ENCODE results near the gene LILRB5. TPM values are rescaled to one million over a fixed set of nuclear protein-coding genes. Genes with fewer than 3 reads are reported as not detected.

Gene LILRB5
- total RNA-seq, 1 donor: not detected

GRCh38 chr19:54255105-54255775 lies 1.8 kb downstream of the LILRB5 start:
- H3K4me3 ChIP-seq (ENCODE audit: low read depth, low read length): no peak overlapping the region
- TF ChIP-seq, protein P1, sequence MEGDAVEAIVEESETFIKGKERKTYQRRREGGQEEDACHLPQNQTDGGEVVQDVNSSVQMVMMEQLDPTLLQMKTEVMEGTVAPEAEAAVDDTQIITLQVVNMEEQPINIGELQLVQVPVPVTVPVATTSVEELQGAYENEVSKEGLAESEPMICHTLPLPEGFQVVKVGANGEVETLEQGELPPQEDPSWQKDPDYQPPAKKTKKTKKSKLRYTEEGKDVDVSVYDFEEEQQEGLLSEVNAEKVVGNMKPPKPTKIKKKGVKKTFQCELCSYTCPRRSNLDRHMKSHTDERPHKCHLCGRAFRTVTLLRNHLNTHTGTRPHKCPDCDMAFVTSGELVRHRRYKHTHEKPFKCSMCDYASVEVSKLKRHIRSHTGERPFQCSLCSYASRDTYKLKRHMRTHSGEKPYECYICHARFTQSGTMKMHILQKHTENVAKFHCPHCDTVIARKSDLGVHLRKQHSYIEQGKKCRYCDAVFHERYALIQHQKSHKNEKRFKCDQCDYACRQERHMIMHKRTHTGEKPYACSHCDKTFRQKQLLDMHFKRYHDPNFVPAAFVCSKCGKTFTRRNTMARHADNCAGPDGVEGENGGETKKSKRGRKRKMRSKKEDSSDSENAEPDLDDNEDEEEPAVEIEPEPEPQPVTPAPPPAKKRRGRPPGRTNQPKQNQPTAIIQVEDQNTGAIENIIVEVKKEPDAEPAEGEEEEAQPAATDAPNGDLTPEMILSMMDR (IDR thresholded peaks at IDR 0.05; ENCODE audit: insufficient read depth, low read depth, low read length): no peak
- DNase-seq (ENCODE audit: low read depth): no peak

DNA sequence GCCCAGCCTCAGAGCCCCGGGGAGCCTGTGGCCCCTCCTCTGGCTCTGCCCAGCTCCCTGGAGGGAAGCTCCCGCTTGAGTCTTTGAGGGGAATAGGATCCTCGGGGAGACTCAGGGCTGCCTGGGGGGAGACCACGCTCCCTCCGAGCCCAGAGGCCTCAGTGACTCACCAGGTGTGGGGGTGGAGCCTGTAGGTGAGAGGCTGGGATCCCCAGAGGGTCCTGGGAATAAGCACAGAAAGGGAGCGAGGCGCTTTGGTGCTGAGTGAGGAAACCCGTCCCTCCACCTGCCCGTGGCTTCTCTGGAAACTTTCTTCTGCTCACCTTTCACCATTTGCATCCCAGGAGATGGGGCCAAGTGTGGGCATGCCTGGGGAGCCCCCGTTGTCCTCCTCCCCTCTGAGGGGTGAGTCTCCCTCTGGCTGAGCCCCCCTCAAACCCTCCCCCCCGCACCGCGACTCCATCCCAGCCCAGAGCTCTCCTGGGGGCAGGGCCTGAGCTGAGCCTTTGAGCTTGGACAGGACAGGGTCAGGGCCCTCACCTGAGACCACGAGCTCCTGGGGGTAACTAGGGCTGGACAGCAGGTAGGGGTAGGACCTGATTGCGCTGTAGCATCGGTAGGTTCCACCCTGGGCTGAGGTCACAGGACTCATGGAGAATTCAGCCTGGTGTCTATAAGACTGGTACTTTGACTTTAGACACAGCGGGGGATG lies 2.7 kb downstream of the LILRB5 start:
- no peak overlapping the region for H3K4me3 ChIP-seq (ENCODE audit: low read depth, low read length)
- DNase-seq (ENCODE audit: low read depth): no peak
- TF ChIP-seq, protein P1 (IDR thresholded peaks at IDR 0.05; ENCODE audit: insufficient read depth, low read depth, low read length): no peak

DNA sequence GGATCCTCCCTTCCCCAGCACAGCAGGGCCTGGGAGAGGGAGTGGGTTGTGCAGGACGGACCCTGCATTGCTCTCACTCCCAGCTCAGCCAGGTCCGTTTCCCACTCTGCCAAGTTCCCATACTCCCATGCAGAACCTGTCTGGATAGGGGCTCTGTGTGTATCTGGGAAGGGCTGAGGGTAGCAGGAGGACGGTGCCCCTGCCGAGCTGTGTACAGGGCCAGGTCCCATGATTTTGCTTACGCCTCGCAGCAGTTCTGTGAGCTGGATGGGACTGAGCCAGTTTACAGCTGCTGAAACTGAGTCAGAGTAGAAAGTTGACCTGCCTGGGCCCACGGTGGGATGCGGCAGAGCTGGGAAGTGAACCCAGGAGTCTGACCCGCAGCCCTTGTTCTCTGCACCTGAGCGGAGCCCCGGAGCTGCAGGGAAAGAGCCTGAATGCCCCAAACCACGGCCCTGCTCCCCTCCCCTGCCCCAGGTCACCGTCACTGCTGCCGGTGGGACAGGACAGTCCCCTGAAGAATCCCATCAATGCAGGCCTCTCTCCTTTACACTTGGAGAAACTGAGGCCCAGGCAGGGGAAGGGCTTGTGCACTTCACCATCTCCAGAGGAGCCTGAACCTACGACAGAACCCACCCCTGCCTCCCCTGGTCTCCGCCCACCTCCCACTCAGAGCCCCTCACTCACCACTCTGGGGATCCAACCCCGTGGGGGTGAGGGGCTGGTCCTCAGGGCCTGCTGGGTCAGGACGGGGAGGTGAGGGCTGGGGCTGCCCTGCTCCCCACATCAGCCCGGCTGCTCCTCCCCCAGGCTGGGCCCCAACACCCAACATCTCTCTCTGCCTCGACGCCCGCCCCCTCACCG lies 3.5 kb downstream of the LILRB5 start:
- no peak overlapping the region for H3K4me3 ChIP-seq (ENCODE audit: low read depth, low read length)
- TF ChIP-seq, protein P1 (IDR thresholded peaks at IDR 0.05; ENCODE audit: insufficient read depth, low read depth, low read length): no peak
- DNase-seq (ENCODE audit: low read depth): no peak

DNA sequence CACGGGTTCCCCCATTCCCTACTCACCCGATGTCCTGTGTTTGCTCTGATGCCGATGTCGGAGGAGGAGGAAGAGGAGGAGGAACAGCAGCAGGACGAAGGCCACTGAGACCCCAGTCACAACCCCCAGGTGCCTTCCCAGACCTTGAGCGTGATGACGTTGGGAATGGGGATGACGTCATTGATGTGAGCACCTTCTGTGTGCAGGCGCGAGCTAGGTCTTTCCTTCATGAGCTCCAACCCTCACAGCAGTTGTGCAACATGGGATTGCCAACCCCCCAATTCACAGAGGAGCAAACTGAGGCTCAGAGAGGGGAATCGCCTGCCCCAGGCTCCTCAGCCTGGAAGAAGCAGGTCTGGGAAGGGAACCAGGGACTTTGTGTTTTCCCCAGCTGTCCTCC lies 4.2 kb downstream of the LILRB5 start:
- no peak overlapping the region for H3K4me3 ChIP-seq (ENCODE audit: low read depth, low read length)
- DNase-seq (ENCODE audit: low read depth): no peak
- TF ChIP-seq, protein P1 (IDR thresholded peaks at IDR 0.05; ENCODE audit: insufficient read depth, low read depth, low read length): no peak

DNA sequence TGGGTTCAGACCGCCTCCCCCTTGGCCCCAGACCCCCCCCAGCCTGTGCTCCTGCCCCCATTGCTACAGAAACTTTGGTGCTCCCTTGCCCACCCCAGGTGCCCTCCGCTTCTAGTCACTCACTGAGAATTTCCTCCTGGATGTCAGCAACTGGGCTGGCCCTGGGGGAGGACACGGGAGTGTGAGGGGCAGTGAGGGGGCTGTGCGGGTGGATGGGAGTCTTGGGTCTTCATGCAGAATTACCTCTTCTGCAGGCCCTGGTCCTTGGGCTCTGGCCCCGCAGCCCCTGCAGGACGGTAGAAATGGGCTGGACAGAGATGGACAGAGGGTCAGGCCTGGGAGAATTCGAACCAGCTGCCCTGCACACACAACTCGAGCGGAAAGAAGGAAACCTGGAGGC lies 4.8 kb downstream of the LILRB5 start:
- no peak overlapping the region for H3K4me3 ChIP-seq (ENCODE audit: low read depth, low read length)
- no peak for DNase-seq (ENCODE audit: low read depth)
- TF ChIP-seq, protein P1 (IDR thresholded peaks at IDR 0.05; ENCODE audit: insufficient read depth, low read depth, low read length): no peak

DNA sequence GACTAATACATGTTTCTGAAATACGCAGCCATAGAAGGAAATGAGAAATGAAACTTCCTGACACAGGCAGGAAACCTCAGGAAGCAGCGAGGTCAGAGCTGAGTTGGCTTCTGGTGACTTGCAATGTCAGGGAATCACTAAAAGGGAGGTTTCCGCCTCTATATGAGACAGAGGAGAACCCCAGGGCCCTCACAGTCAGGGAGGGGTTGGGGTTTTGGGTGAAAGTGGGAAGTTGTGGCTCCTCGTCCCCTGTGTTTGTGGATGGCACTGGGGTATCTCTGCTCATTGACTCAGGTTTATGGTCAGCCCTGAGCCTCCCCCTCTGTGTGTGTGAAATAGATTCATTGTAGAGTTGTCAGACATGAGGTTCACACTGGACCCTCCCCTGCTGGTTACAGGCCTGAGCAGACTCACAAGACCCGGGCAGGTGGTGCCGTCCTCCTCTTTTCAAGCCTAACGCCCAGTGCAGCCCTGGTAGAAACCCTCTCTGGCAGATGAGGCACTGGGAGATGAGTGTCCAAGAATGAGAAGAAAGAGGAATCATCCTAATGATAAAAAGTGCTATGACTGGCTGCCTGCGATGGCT lies 9.0 kb downstream of the LILRB5 start:
- H3K4me3 ChIP-seq (ENCODE audit: low read depth, low read length): no peak overlapping the region
- TF ChIP-seq, protein P1 (IDR thresholded peaks at IDR 0.05; ENCODE audit: insufficient read depth, low read depth, low read length): no peak
- DNase-seq (ENCODE audit: low read depth): no peak
